ENCODE measurements around the gene USP54.

GRCh38 chr10:73448384-73448783 is 142.8 kb downstream of the USP54 start:
- TF ChIP-seq, protein P1, sequence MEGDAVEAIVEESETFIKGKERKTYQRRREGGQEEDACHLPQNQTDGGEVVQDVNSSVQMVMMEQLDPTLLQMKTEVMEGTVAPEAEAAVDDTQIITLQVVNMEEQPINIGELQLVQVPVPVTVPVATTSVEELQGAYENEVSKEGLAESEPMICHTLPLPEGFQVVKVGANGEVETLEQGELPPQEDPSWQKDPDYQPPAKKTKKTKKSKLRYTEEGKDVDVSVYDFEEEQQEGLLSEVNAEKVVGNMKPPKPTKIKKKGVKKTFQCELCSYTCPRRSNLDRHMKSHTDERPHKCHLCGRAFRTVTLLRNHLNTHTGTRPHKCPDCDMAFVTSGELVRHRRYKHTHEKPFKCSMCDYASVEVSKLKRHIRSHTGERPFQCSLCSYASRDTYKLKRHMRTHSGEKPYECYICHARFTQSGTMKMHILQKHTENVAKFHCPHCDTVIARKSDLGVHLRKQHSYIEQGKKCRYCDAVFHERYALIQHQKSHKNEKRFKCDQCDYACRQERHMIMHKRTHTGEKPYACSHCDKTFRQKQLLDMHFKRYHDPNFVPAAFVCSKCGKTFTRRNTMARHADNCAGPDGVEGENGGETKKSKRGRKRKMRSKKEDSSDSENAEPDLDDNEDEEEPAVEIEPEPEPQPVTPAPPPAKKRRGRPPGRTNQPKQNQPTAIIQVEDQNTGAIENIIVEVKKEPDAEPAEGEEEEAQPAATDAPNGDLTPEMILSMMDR (IDR thresholded peaks at IDR 0.05; ENCODE audit: poor library complexity, severe bottlenecking) = no peak
- TF ChIP-seq POLR2AphosphoS5 (IDR thresholded peaks at IDR 0.05) (no peak), EZH2 (IDR thresholded peaks at IDR 0.05; ENCODE audit: borderline replicate concordance, insufficient read depth, low read length, poor library complexity, severe bottlenecking) (no peak), REST (IDR thresholded peaks at IDR 0.05; ENCODE audit: borderline replicate concordance) (no peak)

Data from neural cell (in vitro differentiated cells).